ENCODE measurements around the gene PSORS1C2.

DNA sequence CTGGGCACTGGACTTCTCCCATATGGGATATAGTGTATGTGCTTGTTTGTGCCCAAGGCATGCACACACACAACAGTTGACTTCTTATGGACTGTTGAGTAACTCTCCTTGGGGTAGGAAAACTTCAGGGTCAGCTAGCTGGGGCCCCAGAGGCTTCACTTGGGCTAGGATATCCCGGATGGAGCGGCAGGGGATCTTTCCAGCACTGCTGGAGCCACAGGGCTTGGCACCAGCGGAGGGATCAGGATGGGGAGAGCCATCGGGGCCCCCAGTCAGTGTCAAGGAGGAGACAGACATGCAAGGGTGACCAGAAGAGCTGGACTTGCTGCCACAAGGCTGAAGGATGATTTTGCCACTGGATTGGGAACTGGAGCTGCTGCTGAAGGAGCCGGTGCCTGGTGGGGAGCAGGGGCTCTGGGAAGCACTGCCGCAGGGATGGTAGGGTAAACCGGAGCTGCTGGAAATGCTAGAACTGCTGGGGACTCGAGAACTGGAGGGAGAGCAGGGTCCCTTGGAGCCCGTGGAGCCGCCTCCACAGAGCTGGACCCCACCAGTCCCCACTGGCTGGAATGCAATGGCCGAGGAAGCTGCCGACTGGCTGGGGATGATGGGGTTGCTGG is 22.8 kb downstream of the PSORS1C2 start:
- TF ChIP-seq, protein P1, sequence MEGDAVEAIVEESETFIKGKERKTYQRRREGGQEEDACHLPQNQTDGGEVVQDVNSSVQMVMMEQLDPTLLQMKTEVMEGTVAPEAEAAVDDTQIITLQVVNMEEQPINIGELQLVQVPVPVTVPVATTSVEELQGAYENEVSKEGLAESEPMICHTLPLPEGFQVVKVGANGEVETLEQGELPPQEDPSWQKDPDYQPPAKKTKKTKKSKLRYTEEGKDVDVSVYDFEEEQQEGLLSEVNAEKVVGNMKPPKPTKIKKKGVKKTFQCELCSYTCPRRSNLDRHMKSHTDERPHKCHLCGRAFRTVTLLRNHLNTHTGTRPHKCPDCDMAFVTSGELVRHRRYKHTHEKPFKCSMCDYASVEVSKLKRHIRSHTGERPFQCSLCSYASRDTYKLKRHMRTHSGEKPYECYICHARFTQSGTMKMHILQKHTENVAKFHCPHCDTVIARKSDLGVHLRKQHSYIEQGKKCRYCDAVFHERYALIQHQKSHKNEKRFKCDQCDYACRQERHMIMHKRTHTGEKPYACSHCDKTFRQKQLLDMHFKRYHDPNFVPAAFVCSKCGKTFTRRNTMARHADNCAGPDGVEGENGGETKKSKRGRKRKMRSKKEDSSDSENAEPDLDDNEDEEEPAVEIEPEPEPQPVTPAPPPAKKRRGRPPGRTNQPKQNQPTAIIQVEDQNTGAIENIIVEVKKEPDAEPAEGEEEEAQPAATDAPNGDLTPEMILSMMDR (IDR thresholded peaks at IDR 0.05) = no peak
- TF ChIP-seq POLR2A (IDR thresholded peaks at IDR 0.05) (no peak), POLR2AphosphoS5 (IDR thresholded peaks at IDR 0.05) (no peak)

All from suprapubic skin (tissue), 4 donors.